HEK293T (cell line): ENCODE results near the gene ADCY3.

Source experiments
- CTCF ChIA-PET: fragments of 350-600 bp; formaldehyde crosslinking; extraction: SDS; loops from one replicate; lab custom pipeline; 2021; ENCODE audit warnings: antibody characterized with exemption, inconsistent platforms; lab: Yijun Ruan, JAX
- POLR2A ChIA-PET: fragments of 350-600 bp; formaldehyde crosslinking; extraction: SDS; loops from one replicate; lab custom pipeline; 2020; ENCODE audit warnings: antibody characterized with exemption, inconsistent platforms; lab: Yijun Ruan, JAX
- DNase-seq: peaks from one replicate; pipeline ENCODE4 v3.0.0; 2012; ENCODE audit warnings: mixed read lengths; ENCODE audit errors: extremely low spot score
- ARNT ChIP-seq: fragments of 450-650 bp; IDR thresholded peaks from 2 replicates; pipeline ENCODE4 v1.6.1; 2017; ENCODE audit warnings: mild to moderate bottlenecking
- BHLHE40 ChIP-seq: fragments of 450-650 bp; IDR thresholded peaks from 2 replicates; pipeline ENCODE4 v1.6.1; 2016; ENCODE audit warnings: mild to moderate bottlenecking, moderate library complexity, borderline replicate concordance
- CTBP1 ChIP-seq: fragments of 450-650 bp; IDR thresholded peaks from 2 replicates; pipeline ENCODE4 v1.6.1; 2016; ENCODE audit warnings: borderline replicate concordance
- ELF4 ChIP-seq: fragments of 450-650 bp; IDR thresholded peaks from 2 replicates; pipeline ENCODE4 v1.6.1; 2017; ENCODE audit warnings: antibody characterized with exemption
- FOXA1 ChIP-seq: fragments of 450-650 bp; IDR thresholded peaks from 2 replicates; pipeline ENCODE4 v1.6.1; 2016; ENCODE audit warnings: mild to moderate bottlenecking
- FOXK2 ChIP-seq: fragments of 450-650 bp; IDR thresholded peaks from 2 replicates; pipeline ENCODE4 v1.6.1; 2016; ENCODE audit warnings: mild to moderate bottlenecking
- FOXM1 ChIP-seq: fragments of 450-650 bp; IDR thresholded peaks from 2 replicates; pipeline ENCODE4 v1.6.1; 2017; ENCODE audit warnings: mild to moderate bottlenecking, borderline replicate concordance
- HDGF ChIP-seq: fragments of 450-650 bp; IDR thresholded peaks from 2 replicates; pipeline ENCODE4 v1.6.1; 2017; ENCODE audit warnings: antibody characterized with exemption, borderline replicate concordance
- L3MBTL2 ChIP-seq: fragments of 450-650 bp; conservative IDR thresholded peaks from 2 replicates; pipeline ENCODE4 v1.6.1; 2016; ENCODE audit warnings: mild to moderate bottlenecking
- LEF1 ChIP-seq: fragments of 450-650 bp; IDR thresholded peaks from 2 replicates; pipeline ENCODE4 v1.6.1; 2017; ENCODE audit warnings: mild to moderate bottlenecking, borderline replicate concordance
- NFRKB ChIP-seq: fragments of 450-650 bp; IDR thresholded peaks from 2 replicates; pipeline ENCODE4 v1.6.1; 2016; ENCODE audit warnings: mild to moderate bottlenecking, moderate library complexity
- PKNOX1 ChIP-seq: fragments of 450-650 bp; IDR thresholded peaks from 2 replicates; pipeline ENCODE4 v1.6.1; 2016
- SP1 ChIP-seq: fragments of 450-650 bp; IDR thresholded peaks from 2 replicates; pipeline ENCODE4 v1.6.1; 2017
- SUZ12 ChIP-seq: fragments of 450-650 bp; IDR thresholded peaks from 2 replicates; pipeline ENCODE4 v1.6.1; 2016; ENCODE audit warnings: mild to moderate bottlenecking
- TARDBP ChIP-seq: fragments of 450-650 bp; IDR thresholded peaks from 2 replicates; pipeline ENCODE4 v1.6.1; 2016
- ZNF384 ChIP-seq: fragments of 450-650 bp; IDR thresholded peaks from 2 replicates; pipeline ENCODE4 v1.6.1; 2016

ADCY3 gene

GRCh38 chr2:24919506-24920097 lies 435 bp downstream of the ADCY3 start:
- DNase-seq: peak; percentile 62
- ChIA-PET POLR2A (no interaction called here), CTCF (no interaction called here)
- TF ChIP-seq L3MBTL2 (peak; percentile 56), SUZ12 (no peak)

- DNase-seq: peak; percentile 34
- CTCF ChIA-PET: no interaction called here
- no peak for TF ChIP-seq BHLHE40
- POLR2A ChIA-PET: no interaction called here
These were observed 966 bp downstream of the ADCY3 start for GRCh38 chr2:24919037-24919505.

- DNase-seq: no peak
- no peak for TF ChIP-seq NFRKB
- no peak for TF ChIP-seq PKNOX1
- no peak for TF ChIP-seq ZNF384
- no peak for TF ChIP-seq TARDBP
- no peak for TF ChIP-seq SP1
- no peak for TF ChIP-seq L3MBTL2
- no peak for TF ChIP-seq LEF1
- CTCF ChIA-PET: no interaction called here
- POLR2A ChIA-PET: no interaction called here
These were observed 1.6 kb downstream of the ADCY3 start for GRCh38 chr2:24918326-24919036.

DNA sequence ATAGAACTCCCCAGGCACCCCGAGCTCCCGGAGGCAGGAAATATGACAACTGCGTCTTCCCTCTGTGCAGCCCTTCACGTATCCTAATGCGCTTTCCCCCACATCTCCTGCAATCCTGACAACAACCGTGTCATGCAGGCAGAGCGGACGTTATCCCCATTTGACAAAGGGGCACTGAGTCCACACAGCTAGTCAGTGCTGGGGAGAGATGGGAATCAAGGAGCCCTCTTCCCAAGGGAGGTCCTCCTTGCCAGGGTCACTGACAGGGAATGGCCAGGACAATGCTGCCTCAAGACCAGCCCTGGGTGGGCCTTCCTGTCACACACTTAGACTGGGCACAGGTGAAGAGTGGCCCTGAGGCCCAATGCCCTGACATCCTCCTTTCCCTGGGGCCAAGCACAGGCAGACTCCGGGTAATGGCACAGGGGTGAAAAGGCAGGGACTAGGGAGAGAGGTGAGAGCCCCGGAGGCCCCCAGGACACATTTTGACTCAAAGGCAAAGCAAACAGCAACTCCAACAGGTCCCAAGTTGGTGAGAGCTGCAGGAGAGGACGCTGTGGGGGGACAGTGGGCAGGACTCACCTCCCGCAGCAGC lies 2.2 kb downstream of the ADCY3 start:
- TF ChIP-seq ARNT (no peak), SUZ12 (no peak), HDGF (no peak), ELF4 (no peak), ZNF384 (no peak), FOXK2 (no peak)
- no peak for DNase-seq
- ChIA-PET CTCF (no interaction called here), POLR2A (no interaction called here)

- DNase-seq: no peak
- TF ChIP-seq ELF4 (no peak), FOXK2 (no peak), SP1 (no peak), ZNF384 (no peak), L3MBTL2 (no peak), NFRKB (no peak), PKNOX1 (no peak), CTBP1 (no peak), BHLHE40 (no peak), ARNT (no peak), FOXM1 (no peak), LEF1 (no peak), SUZ12 (no peak), HDGF (no peak), FOXA1 (no peak), TARDBP (no peak)
- CTCF ChIA-PET: interaction anchor here (0.5 kb wide), 1 partner anchor 22 kb away, joined by 3 read pairs; no protein-coding TSS in a partner anchor
- POLR2A ChIA-PET: no interaction called here
These were observed 3.0 kb downstream of the ADCY3 start for GRCh38 chr2:24917086-24917485.

GRCh38 chr2:24915796-24916195 lies 4.2 kb downstream of the ADCY3 start:
- no peak for DNase-seq
- POLR2A ChIA-PET: no interaction called here
- TF ChIP-seq CTBP1 (no peak), NFRKB (no peak)
- CTCF ChIA-PET: no interaction called here

DNA sequence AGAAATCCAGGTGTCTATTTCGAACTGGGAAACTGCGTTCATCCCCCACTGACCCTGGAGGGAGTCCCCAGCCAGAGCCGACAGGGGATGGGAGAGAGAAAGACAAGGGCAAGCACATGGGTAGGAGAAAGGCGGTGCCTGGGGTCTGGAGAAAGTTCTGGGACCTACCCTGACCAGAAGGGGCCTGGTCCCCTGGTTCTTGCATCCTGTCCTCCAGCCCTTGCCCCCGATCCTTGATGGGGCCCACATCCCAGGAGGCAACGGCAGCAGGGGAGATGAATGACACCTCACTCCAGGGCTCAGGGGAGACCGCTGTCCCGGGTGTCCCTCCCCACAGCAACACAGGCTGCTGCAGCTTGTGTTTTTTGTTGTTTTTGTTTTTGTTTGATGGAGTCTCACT lies 4.9 kb downstream of the ADCY3 start:
- CTCF ChIA-PET: no interaction called here
- DNase-seq: no peak
- POLR2A ChIA-PET: no interaction called here
- no peak for TF ChIP-seq BHLHE40

- CTCF ChIA-PET: no interaction called here
- no peak for DNase-seq
- POLR2A ChIA-PET: no interaction called here
- TF ChIP-seq LEF1: no peak
- no peak for TF ChIP-seq FOXK2
- TF ChIP-seq FOXM1: no peak
- TF ChIP-seq CTBP1: no peak
- TF ChIP-seq ELF4: no peak
- no peak for TF ChIP-seq NFRKB
- no peak for TF ChIP-seq HDGF
- no peak for TF ChIP-seq BHLHE40
- TF ChIP-seq L3MBTL2: no peak
- no peak for TF ChIP-seq TARDBP
These were observed 5.3 kb downstream of the ADCY3 start for GRCh38 chr2:24914713-24915112.
